HepG2 (cell line): ENCODE results near the gene GPS1. TPM values are rescaled to one million over a fixed set of nuclear protein-coding genes. Genes with fewer than 3 reads are reported as not detected.

Source experiments
- ARNT2 ChIP-seq: sonication (generic); formaldehyde crosslinking; IDR thresholded peaks from 2 replicates; pipeline ENCODE4 v1.8.0; 2022; ENCODE audit warnings: mild to moderate bottlenecking, low read depth, missing genetic modification reagents, moderate library complexity
- GATAD1 ChIP-seq: IDR thresholded peaks from 2 replicates; pipeline ENCODE4 v1.6.1; 2016; ENCODE audit warnings: missing genetic modification reagents, missing compliant biosample characterization
- HDAC1 ChIP-seq: sonication (generic); formaldehyde crosslinking; IDR thresholded peaks from 2 replicates; pipeline ENCODE4 v1.5.1; 2020; ENCODE audit warnings: mild to moderate bottlenecking, missing genetic modification reagents
- HES4 ChIP-seq: sonication (generic); formaldehyde crosslinking; IDR thresholded peaks from 2 replicates; pipeline ENCODE4 v1.9.0; 2021; ENCODE audit warnings: mild to moderate bottlenecking, missing genetic modification reagents, borderline replicate concordance
- HNRNPL ChIP-seq: fragments of 200-400 bp; formaldehyde crosslinking; IDR thresholded peaks from 2 replicates; pipeline ENCODE4 v1.6.1; 2017; ENCODE audit warnings: mild to moderate bottlenecking, low read depth, low read length
- KLF16 ChIP-seq, 2 experiments: sonication (generic) in 1 of 2; formaldehyde crosslinking in 1 of 2; IDR thresholded peaks; 2 replicates each; pipeline versions ENCODE4 v1.6.1 to v1.8.0; 2016 to 2023; ENCODE audit warnings: missing genetic modification reagents in 2 of 2, missing compliant biosample characterization in 1 of 2
- MYNN ChIP-seq: sonication (generic); formaldehyde crosslinking; IDR thresholded peaks from 2 replicates; pipeline ENCODE4 v1.4.0; 2020; ENCODE audit warnings: mild to moderate bottlenecking, low read depth, missing genetic modification reagents
- NONO ChIP-seq, 2 experiments: fragments of 450-650 bp in 1 of 2; sonication (generic) in 1 of 2; formaldehyde crosslinking in 1 of 2; IDR thresholded peaks in 1 of 2; conservative IDR thresholded peaks in 1 of 2; 2 replicates each; pipeline versions ENCODE4 v1.6.1 to v1.8.0; 2017 to 2022; ENCODE audit warnings: mild to moderate bottlenecking in 1 of 2, missing genetic modification reagents in 1 of 2, moderate library complexity in 1 of 2
- PHF21A ChIP-seq: sonication (generic); formaldehyde crosslinking; IDR thresholded peaks from 2 replicates; pipeline ENCODE4 v1.5.0; 2020; ENCODE audit warnings: mild to moderate bottlenecking, missing genetic modification reagents
- PHF8 ChIP-seq: sonication (generic); formaldehyde crosslinking; IDR thresholded peaks from 2 replicates; pipeline ENCODE4 v1.5.0; 2020; ENCODE audit warnings: missing genetic modification reagents
- RXRA ChIP-seq: sonication (generic); formaldehyde crosslinking; IDR thresholded peaks from 2 replicates; pipeline ENCODE4 v1.5.1; 2020; ENCODE audit warnings: missing genetic modification reagents
- SP1 ChIP-seq, 2 experiments: fragments of 450-650 bp in 1 of 2; sonication (generic) in 1 of 2; formaldehyde crosslinking in 1 of 2; IDR thresholded peaks; 2 replicates each; pipeline versions ENCODE4 v1.4.0 to v1.6.1; 2016 to 2020; ENCODE audit warnings: missing genetic modification reagents in 1 of 2
- ZNF382 ChIP-seq: sonication (generic); formaldehyde crosslinking; IDR thresholded peaks from 2 replicates; pipeline ENCODE4 v1.5.0; 2020; ENCODE audit warnings: missing genetic modification reagents, mild to moderate bottlenecking, borderline replicate concordance
- polyA plus RNA-seq, 8 experiments: library from polyadenylated mRNA; depleted of rRNA in 3 of 8; stranded (reverse) in 7 of 8; unstranded in 1 of 8; fragments of >200 nt; fragmentation: Illumina TruSeq in 4 of 8; extraction: Trizol in 4 of 8; gene quantifications; 2 replicates each; pipeline versions ENCODE4 v1.2.1 to v1.2.3, GENCODE V29; 2011 to 2016; ENCODE audit warnings: low read depth in 4 of 8, missing spikeins in 1 of 8, mixed read lengths in 1 of 8; ENCODE audit not compliant: insufficient read depth in 1 of 8
- total RNA-seq, 5 experiments: library from RNA; depleted of rRNA; stranded (reverse); fragments of >200 nt; fragmentation: Illumina TruSeq; extraction: Trizol; gene quantifications; 2 replicates each; pipeline ENCODE4 v1.2.3, GENCODE V29; 2016; ENCODE audit warnings: low read depth in 1 of 5
- TF ChIP-seq, protein P1 (sequence below), 2 experiments: fragments of 450-650 bp in 1 of 2; sonication (generic) in 1 of 2; formaldehyde crosslinking in 1 of 2; IDR thresholded peaks; 2 replicates each; pipeline versions ENCODE4 v1.6.1 to v1.8.0; 2016 to 2022; ENCODE audit warnings: antibody characterized with exemption in 1 of 2, mild to moderate bottlenecking in 1 of 2, missing genetic modification reagents in 1 of 2
- TF ChIP-seq, protein P2 (sequence below): sonication (generic); formaldehyde crosslinking; IDR thresholded peaks from 2 replicates; pipeline ENCODE4 v1.8.1; 2023; ENCODE audit warnings: mild to moderate bottlenecking, missing genetic modification reagents
- TF ChIP-seq, protein P3 (sequence below): sonication (generic); formaldehyde crosslinking; IDR thresholded peaks from 2 replicates; pipeline ENCODE4 v1.4.0; 2020; ENCODE audit warnings: low read depth, mild to moderate bottlenecking, missing genetic modification reagents

GPS1 gene
- total and polyA plus RNA-seq, 2 of the 13 experiments (the other 11 are each of a cell fraction or from before 2014, with no cell fraction given), result 124 to 128 TPM

DNA sequence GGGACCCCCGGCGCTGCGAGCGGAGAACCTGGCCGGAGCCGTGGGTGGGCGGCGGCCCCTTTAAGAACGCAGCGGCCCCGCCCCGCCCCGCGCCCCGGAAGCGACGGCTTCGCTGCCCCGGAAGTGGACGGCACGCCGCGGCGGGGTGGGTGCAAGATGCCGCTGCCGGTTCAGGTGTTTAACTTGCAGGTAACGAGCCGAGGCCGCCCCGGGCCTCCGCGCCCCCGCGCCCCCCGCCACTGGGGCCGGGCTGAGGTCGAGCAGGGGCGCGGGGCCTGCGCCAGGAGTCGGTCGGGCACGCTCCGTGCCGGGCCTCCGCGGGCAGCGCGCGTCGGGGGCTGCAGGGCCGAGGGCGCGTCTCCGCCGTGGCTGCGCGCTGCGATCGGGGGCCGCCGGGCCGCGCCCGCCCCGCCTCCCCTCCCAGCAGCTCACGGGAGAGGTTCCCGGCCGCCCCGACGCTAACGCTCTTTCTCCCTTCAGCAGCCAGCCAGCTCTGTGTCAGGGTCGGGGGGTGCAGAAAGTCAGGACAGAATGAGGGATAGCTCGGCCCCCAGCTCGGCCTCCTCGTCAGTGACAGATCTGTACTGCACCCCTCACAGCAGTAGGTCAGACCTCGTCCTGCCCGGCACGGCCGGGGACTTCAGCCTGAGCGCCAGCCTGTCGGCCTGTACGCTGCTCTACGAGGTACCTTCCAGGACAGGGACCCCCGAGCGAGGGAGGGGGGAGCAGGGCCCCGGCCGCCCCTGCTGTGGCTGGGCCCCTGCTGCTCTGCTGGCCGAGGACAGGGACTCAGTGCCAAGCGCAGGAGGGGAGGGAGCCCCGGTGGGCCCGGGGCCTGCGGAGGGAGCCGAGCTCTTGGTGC is at the start of gene GPS1, which contains the start of gene RFNG (continued):
- TF ChIP-seq, protein P1, sequence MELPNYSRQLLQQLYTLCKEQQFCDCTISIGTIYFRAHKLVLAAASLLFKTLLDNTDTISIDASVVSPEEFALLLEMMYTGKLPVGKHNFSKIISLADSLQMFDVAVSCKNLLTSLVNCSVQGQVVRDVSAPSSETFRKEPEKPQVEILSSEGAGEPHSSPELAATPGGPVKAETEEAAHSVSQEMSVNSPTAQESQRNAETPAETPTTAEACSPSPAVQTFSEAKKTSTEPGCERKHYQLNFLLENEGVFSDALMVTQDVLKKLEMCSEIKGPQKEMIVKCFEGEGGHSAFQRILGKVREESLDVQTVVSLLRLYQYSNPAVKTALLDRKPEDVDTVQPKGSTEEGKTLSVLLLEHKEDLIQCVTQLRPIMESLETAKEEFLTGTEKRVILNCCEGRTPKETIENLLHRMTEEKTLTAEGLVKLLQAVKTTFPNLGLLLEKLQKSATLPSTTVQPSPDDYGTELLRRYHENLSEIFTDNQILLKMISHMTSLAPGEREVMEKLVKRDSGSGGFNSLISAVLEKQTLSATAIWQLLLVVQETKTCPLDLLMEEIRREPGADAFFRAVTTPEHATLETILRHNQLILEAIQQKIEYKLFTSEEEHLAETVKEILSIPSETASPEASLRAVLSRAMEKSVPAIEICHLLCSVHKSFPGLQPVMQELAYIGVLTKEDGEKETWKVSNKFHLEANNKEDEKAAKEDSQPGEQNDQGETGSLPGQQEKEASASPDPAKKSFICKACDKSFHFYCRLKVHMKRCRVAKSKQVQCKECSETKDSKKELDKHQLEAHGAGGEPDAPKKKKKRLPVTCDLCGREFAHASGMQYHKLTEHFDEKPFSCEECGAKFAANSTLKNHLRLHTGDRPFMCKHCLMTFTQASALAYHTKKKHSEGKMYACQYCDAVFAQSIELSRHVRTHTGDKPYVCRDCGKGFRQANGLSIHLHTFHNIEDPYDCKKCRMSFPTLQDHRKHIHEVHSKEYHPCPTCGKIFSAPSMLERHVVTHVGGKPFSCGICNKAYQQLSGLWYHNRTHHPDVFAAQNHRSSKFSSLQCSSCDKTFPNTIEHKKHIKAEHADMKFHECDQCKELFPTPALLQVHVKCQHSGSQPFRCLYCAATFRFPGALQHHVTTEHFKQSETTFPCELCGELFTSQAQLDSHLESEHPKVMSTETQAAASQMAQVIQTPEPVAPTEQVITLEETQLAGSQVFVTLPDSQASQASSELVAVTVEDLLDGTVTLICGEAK (IDR thresholded peaks at IDR 0.05), result no peak
- TF ChIP-seq, protein P1 (CRISPR knock-in tag; IDR thresholded peaks at IDR 0.05), result 0 out of 2 replicates have a peak, but pooled peaks have one; percentile 19
- 0 out of 2 replicates have a peak, but pooled peaks have one; percentile 20 for TF ChIP-seq RXRA (CRISPR knock-in tag)
- TF ChIP-seq PHF8 (CRISPR knock-in tag), result peak; percentile 1; the same call in 1 of the 2 replicates
- no peak for TF ChIP-seq MYNN (CRISPR knock-in tag)
- TF ChIP-seq NONO (IDR thresholded peaks at IDR 0.05), result no peak
- peak; percentile 59; the same call in 1 of the 2 replicates for TF ChIP-seq NONO (CRISPR knock-in tag; conservative IDR thresholded peaks at IDR 0.05)
- TF ChIP-seq KLF16 (CRISPR knock-in tag; IDR thresholded peaks at IDR 0.05), result no peak
- TF ChIP-seq PHF21A (CRISPR knock-in tag), result no peak
- TF ChIP-seq SP1 (IDR thresholded peaks at IDR 0.05), result no peak
- TF ChIP-seq SP1 (CRISPR knock-in tag; IDR thresholded peaks at IDR 0.05), result peak; percentile 87
- peak; percentile 92 for TF ChIP-seq GATAD1
- TF ChIP-seq ARNT2 (CRISPR knock-in tag), result 0 out of 2 replicates have a peak, but pooled peaks have one; percentile 35
- 0 out of 2 replicates have a peak, but pooled peaks have one; percentile 35 for TF ChIP-seq HNRNPL
- no peak for TF ChIP-seq ZNF382
- TF ChIP-seq HES4 (CRISPR knock-in tag), result peak; percentile 62; the same call in 1 of the 2 replicates
- TF ChIP-seq, protein P2, sequence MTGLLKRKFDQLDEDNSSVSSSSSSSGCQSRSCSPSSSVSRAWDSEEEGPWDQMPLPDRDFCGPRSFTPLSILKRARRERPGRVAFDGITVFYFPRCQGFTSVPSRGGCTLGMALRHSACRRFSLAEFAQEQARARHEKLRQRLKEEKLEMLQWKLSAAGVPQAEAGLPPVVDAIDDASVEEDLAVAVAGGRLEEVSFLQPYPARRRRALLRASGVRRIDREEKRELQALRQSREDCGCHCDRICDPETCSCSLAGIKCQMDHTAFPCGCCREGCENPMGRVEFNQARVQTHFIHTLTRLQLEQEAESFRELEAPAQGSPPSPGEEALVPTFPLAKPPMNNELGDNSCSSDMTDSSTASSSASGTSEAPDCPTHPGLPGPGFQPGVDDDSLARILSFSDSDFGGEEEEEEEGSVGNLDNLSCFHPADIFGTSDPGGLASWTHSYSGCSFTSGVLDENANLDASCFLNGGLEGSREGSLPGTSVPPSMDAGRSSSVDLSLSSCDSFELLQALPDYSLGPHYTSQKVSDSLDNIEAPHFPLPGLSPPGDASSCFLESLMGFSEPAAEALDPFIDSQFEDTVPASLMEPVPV (CRISPR knock-in tag), result no peak
- peak; percentile 73; the same call in 1 of the 2 replicates for TF ChIP-seq HDAC1 (CRISPR knock-in tag)
- TF ChIP-seq, protein P3, sequence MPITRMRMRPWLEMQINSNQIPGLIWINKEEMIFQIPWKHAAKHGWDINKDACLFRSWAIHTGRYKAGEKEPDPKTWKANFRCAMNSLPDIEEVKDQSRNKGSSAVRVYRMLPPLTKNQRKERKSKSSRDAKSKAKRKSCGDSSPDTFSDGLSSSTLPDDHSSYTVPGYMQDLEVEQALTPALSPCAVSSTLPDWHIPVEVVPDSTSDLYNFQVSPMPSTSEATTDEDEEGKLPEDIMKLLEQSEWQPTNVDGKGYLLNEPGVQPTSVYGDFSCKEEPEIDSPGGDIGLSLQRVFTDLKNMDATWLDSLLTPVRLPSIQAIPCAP, result no peak
